Neuron (in vitro differentiated cells): ENCODE measurements around the gene RBM44.

ENCODE experiments used
- H2AFZ ChIP-seq: one replicate; pipeline ENCODE4 v1.6.1; 2013; ENCODE audit warnings: low read depth, mild to moderate bottlenecking, inconsistent platforms, low read length, moderate library complexity
- H3K27me3 ChIP-seq: one replicate; pipeline ENCODE4 v1.6.1; 2013; ENCODE audit warnings: low read length; ENCODE audit not compliant: insufficient read depth
- H3K36me3 ChIP-seq: one replicate; pipeline ENCODE4 v1.6.1; 2013; ENCODE audit warnings: low read length; ENCODE audit not compliant: insufficient read depth
- H3K4me1 ChIP-seq: one replicate; pipeline ENCODE4 v1.6.1; 2013; ENCODE audit warnings: low read length; ENCODE audit not compliant: insufficient read depth
- H3K4me3 ChIP-seq: 2 replicates; pipeline ENCODE4 v1.5.1; 2013; ENCODE audit warnings: mild to moderate bottlenecking, low read length, moderate library complexity
- H3K9me3 ChIP-seq: one replicate; pipeline ENCODE4 v1.6.1; 2013; ENCODE audit warnings: low read length

RBM44 gene

GRCh38 chr2:237879991-237880560, 81.5 kb downstream of the RBM44 start:
- no peaks in the 10 kb centered on the region for H3K9me3 ChIP-seq
- H2AFZ ChIP-seq = no peak overlapping the region
- peaks cover 8% of the 10 kb centered on the region for H3K4me1 ChIP-seq
- no peaks in the 10 kb centered on the region for H3K36me3 ChIP-seq
- H3K27me3 ChIP-seq = peaks cover 2% of the 10 kb centered on the region
- H3K4me3 ChIP-seq = no peak overlapping the region

GRCh38 chr2:237882510-237883481, 84.2 kb downstream of the RBM44 start:
- Histone ChIP-seq H3K4me3 (no peak overlapping the region), H3K9me3 (no peaks in the 10 kb centered on the region), H3K36me3 (no peaks in the 10 kb centered on the region), H2AFZ (no peak overlapping the region), H3K4me1 (peaks cover 8% of the 10 kb centered on the region), H3K27me3 (peaks cover 2% of the 10 kb centered on the region)

GRCh38 chr2:237883951-237884446, 85.4 kb downstream of the RBM44 start:
- no peak overlapping the region for H3K4me3 ChIP-seq
- no peak overlapping the region for H2AFZ ChIP-seq
- H3K36me3 ChIP-seq = no peaks in the 10 kb centered on the region
- peaks cover 2% of the 10 kb centered on the region for H3K27me3 ChIP-seq
- H3K4me1 ChIP-seq = peaks cover 3% of the 10 kb centered on the region
- no peaks in the 10 kb centered on the region for H3K9me3 ChIP-seq

GRCh38 chr2:237884681-237885080, 86.1 kb downstream of the RBM44 start:
- no peak overlapping the region for H2AFZ ChIP-seq
- H3K9me3 ChIP-seq = no peaks in the 10 kb centered on the region
- no peaks in the 10 kb centered on the region for H3K4me1 ChIP-seq
- no peak overlapping the region for H3K4me3 ChIP-seq
- H3K27me3 ChIP-seq = peaks cover 2% of the 10 kb centered on the region
- no peaks in the 10 kb centered on the region for H3K36me3 ChIP-seq

GRCh38 chr2:237885111-237885930, 86.7 kb downstream of the RBM44 start:
- H2AFZ ChIP-seq = no peak overlapping the region
- no peak overlapping the region for H3K4me3 ChIP-seq
- peaks cover 2% of the 10 kb centered on the region for H3K27me3 ChIP-seq
- no peaks in the 10 kb centered on the region for H3K36me3 ChIP-seq
- H3K4me1 ChIP-seq = no peaks in the 10 kb centered on the region
- H3K9me3 ChIP-seq = no peaks in the 10 kb centered on the region

GRCh38 chr2:237885931-237886684, 87.5 kb downstream of the RBM44 start:
- H3K27me3 ChIP-seq = peaks cover 2% of the 10 kb centered on the region
- no peak overlapping the region for H3K4me3 ChIP-seq
- no peak overlapping the region for H2AFZ ChIP-seq
- no peaks in the 10 kb centered on the region for H3K36me3 ChIP-seq
- no peaks in the 10 kb centered on the region for H3K4me1 ChIP-seq
- H3K9me3 ChIP-seq = no peaks in the 10 kb centered on the region

- no peaks in the 10 kb centered on the region for H3K4me1 ChIP-seq
- H3K4me3 ChIP-seq = no peak overlapping the region
- peaks cover 2% of the 10 kb centered on the region for H3K27me3 ChIP-seq
These were observed 88.3 kb downstream of the RBM44 start for GRCh38 chr2:237886685-237887481.

GRCh38 chr2:237888389-237888788, 89.8 kb downstream of the RBM44 start:
- no peaks in the 10 kb centered on the region for H3K36me3 ChIP-seq
- H3K4me1 ChIP-seq = peaks cover 7% of the 10 kb centered on the region
- no peak overlapping the region for H3K4me3 ChIP-seq
- H3K27me3 ChIP-seq = no peaks in the 10 kb centered on the region
- H2AFZ ChIP-seq = no peak overlapping the region
- no peaks in the 10 kb centered on the region for H3K9me3 ChIP-seq

More at GRCh38 chr2:237886685-237887481, 88.3 kb downstream of the RBM44 start:
- Histone ChIP-seq H3K36me3 (no peaks in the 10 kb centered on the region), H2AFZ (no peak overlapping the region), H3K9me3 (no peaks in the 10 kb centered on the region)

GRCh38 chr2:237889016-237889415, 90.4 kb downstream of the RBM44 start:
- Histone ChIP-seq H3K27me3 (no peaks in the 10 kb centered on the region), H3K9me3 (no peaks in the 10 kb centered on the region), H3K4me1 (peaks cover 7% of the 10 kb centered on the region), H3K4me3 (no peak overlapping the region), H2AFZ (no peak overlapping the region), H3K36me3 (no peaks in the 10 kb centered on the region)

- H3K27me3 ChIP-seq = no peaks in the 10 kb centered on the region
- no peaks in the 10 kb centered on the region for H3K36me3 ChIP-seq
- H2AFZ ChIP-seq = no peak overlapping the region
- peaks cover 7% of the 10 kb centered on the region for H3K4me1 ChIP-seq
- H3K9me3 ChIP-seq = no peaks in the 10 kb centered on the region
- no peak overlapping the region for H3K4me3 ChIP-seq
These were observed 91.2 kb downstream of the RBM44 start for GRCh38 chr2:237889811-237890210.
